GM18907 (cell line): ENCODE results near the gene OLFM1.

Source experiments
- ATAC-seq: cut with Tn5 transposase; IDR thresholded peaks from one replicate; pipeline ENCODE4 v1.9.1; 2021; ENCODE audit warnings: mild to moderate bottlenecking, moderate library complexity; ENCODE audit not compliant: unreplicated experiment

The OLFM1 gene

DNA sequence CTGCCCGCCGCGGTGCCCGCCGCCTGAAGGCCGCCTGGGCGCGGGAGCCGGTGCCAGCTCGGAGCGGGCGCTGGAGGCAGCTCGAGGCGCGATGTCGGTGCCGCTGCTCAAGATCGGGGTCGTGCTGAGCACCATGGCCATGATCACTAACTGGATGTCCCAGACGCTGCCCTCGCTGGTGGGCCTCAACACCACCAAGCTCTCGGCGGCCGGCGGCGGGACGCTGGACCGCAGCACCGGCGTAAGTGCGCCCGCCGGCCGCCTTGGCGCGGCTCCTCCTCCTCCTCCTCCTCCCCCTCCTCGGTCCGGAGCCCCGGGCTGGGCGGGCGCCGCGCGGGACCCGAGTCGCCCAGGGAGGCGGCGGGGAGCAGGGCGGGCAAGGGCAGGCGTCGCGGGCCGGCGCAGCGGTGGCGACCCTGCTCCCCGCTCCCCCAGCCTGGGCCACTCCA, 455 bp downstream of the OLFM1 start:
- ATAC-seq: no peak

GRCh38 chr9:135088348-135088978, 995 bp downstream of the OLFM1 start:
- ATAC-seq: no peak

DNA sequence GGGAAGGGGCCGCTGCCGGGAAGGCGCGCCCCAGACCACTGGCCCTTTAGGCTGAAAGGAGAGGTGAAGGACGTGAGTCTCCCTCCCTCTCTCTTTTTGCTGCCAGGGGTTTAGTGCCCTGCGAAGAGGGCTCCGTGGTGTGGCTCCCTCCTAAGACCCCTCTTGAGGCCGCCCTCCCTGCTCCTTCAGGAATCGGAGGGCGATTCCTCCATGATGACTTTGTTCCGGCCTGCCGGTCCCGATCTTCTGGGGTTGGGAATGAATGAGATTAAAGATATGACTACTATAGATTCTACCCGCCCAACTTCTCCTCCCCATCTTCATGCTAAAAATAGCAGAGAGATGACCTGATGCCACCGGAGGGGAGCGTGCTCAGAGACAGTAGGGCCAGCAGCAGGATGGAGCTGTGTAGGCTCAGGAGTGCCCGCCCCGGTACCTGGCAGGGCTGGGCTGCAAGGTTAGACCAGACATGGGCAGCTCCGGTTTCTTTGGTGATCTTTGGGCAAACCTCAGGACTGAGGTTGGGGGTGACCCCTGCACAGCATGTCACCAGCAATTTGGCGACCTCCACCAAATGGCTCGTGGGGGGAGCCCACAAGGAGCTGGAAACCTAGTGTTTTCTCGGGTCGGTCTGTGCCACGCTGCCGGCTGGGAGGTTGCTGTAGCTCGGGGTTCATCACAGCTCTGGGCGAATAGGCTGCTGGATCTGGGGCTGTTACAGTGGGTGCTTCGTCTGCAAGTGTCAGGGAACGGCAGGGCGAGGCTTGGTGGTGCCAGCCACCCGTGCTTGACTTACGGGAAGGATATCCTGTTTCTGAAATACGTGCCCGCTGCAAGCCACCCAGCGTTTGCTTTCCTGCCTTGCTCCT, 1.7 kb downstream of the OLFM1 start:
- ATAC-seq: no peak

- ATAC-seq: no peak
Measured at GRCh38 chr9:135090081-135090480, 2.6 kb downstream of the OLFM1 start.

GRCh38 chr9:135090547-135090946, 3.1 kb downstream of the OLFM1 start:
- ATAC-seq: no peak

DNA sequence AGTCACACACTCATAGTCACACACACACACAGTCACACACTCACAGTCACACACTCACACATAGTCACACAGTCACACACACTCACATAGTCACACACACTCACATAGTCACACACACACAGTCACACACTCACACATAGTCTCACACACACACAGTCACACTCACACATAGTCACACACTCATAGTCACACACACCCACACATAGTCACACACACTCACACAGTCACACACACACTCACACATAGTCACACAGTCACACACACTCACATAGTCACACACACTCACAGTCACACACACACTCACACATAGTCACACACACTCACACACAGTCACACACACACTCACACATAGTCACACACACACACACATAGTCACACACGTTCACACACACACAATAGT, 4.1 kb downstream of the OLFM1 start:
- no peak for ATAC-seq

DNA sequence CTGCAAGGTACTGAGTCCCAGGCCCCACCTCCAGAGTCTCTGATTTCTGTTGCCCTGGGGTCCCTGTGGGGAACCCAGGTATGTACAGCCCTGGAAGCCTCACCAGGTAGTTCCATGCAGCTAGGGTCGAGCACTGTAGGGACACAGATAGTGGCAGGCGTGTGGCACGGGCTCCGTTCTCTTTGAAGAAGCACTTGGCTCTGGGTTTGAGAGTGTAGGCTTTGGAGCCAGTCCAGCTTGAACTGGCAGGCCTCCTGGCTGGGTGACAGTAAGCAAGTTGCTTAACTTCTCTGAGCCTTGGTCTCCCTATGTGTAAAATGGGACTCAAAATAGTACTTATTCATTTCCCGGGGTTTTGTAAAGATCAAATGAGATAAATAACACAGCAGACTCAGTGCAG, 5.6 kb downstream of the OLFM1 start:
- no peak for ATAC-seq

- ATAC-seq: no peak
Measured at GRCh38 chr9:135093911-135094584, 6.6 kb downstream of the OLFM1 start.

- ATAC-seq: no peak
Measured at GRCh38 chr9:135095470-135096407, 8.3 kb downstream of the OLFM1 start.

GRCh38 chr9:135096408-135096895, 9.0 kb downstream of the OLFM1 start:
- ATAC-seq: no peak

DNA sequence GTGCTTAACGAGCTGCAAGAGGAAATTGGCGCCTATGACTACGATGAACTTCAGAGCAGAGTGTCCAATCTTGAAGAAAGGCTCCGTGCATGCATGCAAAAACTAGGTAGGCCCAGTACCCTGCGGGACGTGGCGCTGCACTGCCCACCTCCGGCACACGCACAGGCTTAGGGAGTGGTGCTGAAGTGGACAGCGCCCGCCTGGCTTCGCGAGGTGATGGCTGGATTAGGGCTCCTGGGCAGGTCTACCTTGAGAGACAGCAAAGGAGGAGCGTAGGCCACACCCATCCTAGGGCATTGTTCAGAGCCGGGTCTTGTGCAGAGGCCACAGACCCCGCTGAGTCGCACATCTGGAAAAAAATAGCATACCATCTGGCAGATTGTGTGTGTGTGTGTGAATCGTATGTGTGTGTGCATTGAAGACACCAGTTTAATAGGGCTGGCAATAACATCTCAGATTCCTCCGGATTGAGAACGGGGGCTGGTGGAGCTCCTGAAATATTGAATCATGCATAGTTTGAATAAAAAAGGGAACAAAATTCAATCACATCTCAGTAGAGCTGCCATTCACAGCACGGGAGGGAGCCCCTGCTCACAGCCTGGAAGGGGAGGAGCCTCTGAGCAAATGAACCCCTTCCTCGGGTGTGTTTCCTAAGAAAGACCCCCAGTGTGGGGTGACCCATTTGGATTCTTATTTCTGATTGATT, 11.1 kb downstream of the OLFM1 start:
- no peak for ATAC-seq

- no peak for ATAC-seq
Measured at GRCh38 chr9:135099574-135099973, 12.1 kb downstream of the OLFM1 start.

GRCh38 chr9:135100241-135100681, 12.8 kb downstream of the OLFM1 start:
- no peak for ATAC-seq

GRCh38 chr9:135100725-135101410, 13.4 kb downstream of the OLFM1 start:
- no peak for ATAC-seq

- no peak for ATAC-seq
Measured at GRCh38 chr9:135101486-135101885, 14.0 kb downstream of the OLFM1 start.

DNA sequence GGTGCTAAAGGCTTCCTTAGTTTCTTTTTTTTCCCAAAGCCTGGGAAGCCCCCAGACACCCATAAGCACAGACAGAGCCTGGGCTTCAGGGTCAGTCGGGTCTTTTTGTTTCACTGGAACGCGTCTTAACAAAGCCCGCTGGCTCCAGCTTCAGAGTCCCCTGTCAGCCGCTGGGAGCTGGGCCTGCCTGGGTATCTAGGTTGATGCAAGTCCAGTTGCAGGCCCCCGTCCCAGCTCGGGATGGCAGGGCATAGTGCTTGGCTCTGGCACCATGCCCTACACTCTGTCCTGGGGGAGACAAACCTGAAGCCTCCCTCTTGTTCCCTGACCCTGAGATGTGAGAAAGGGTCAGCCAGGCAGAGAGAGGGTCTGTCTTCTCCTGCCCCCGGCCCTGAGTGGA, 14.5 kb downstream of the OLFM1 start:
- ATAC-seq: no peak

DNA sequence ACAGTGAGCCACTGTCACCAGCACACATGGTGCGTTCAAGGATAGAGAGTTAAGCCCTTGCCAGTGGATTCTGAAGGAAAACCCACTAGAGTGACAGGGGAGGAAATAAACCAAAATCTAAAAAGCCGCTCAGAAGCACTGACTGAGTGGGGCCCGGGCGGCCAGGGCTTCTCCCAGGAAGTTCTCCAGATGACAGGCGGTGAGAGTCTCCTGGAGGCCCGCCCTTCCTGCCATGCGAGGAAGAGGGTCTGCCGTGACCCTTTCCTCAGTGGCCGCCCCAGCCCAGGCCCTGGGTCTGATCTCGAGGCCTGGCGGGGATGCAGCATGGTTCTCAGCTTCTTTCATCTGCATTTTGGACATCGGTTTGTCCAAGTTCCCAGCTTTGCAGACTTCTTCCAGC, 14.9 kb downstream of the OLFM1 start:
- ATAC-seq: no peak

DNA sequence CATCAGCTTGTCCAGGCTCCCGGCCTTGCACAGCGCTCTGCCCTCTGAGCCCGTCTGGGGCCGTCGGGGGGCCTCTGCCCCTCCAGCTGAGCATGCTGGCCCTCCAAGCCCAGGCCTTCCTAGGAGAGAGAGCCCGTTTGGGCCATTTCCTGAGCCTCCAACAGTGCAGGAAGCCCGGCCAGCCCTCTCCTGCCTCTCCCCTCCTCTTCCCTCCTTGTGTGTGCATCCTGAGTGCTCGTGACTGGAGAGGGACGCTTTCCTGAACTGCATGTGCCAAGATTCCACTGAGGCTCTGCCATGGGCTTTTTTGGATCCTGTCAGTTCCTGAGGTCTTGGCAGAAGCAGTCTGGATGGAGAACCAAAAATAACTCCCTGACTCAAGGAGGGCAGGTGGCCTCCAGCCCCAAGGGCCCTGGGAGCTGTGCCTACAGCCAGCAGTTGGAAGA, 15.6 kb downstream of the OLFM1 start:
- ATAC-seq: no peak

- no peak for ATAC-seq
Measured at GRCh38 chr9:135103931-135104639, 16.6 kb downstream of the OLFM1 start.
